GM12875 (cell line): ENCODE measurements around the gene SLC1A4.

Experiments
- H3K4me3 ChIP-seq: one replicate; pipeline ENCODE4 v1.5.1; 2011; ENCODE audit warnings: low read depth, low read length, control low read depth
- CTCF ChIP-seq: IDR thresholded peaks from 2 replicates; pipeline ENCODE4 v1.5.1; 2011; ENCODE audit warnings: low read depth, mild to moderate bottlenecking, control low read depth, inconsistent platforms, low read length, moderate library complexity, borderline replicate concordance; ENCODE audit not compliant: insufficient read depth

The SLC1A4 gene

GRCh38 chr2:65020943-65021528 is 31.8 kb downstream of the SLC1A4 start:
- no peak overlapping the region for H3K4me3 ChIP-seq
- TF ChIP-seq CTCF, result no peak

GRCh38 chr2:65021709-65022108 is 32.5 kb downstream of the SLC1A4 start:
- no peak for TF ChIP-seq CTCF
- no peak overlapping the region for H3K4me3 ChIP-seq

GRCh38 chr2:65022189-65022588 is 33.0 kb downstream of the SLC1A4 start:
- H3K4me3 ChIP-seq, result no peak overlapping the region
- no peak for TF ChIP-seq CTCF

GRCh38 chr2:65023742-65024141 is 34.5 kb downstream of the SLC1A4 start:
- no peak for TF ChIP-seq CTCF
- H3K4me3 ChIP-seq, result no peak overlapping the region

GRCh38 chr2:65024149-65024829 is 35.1 kb downstream of the SLC1A4 start:
- H3K4me3 ChIP-seq, result no peak overlapping the region
- no peak for TF ChIP-seq CTCF

DNA sequence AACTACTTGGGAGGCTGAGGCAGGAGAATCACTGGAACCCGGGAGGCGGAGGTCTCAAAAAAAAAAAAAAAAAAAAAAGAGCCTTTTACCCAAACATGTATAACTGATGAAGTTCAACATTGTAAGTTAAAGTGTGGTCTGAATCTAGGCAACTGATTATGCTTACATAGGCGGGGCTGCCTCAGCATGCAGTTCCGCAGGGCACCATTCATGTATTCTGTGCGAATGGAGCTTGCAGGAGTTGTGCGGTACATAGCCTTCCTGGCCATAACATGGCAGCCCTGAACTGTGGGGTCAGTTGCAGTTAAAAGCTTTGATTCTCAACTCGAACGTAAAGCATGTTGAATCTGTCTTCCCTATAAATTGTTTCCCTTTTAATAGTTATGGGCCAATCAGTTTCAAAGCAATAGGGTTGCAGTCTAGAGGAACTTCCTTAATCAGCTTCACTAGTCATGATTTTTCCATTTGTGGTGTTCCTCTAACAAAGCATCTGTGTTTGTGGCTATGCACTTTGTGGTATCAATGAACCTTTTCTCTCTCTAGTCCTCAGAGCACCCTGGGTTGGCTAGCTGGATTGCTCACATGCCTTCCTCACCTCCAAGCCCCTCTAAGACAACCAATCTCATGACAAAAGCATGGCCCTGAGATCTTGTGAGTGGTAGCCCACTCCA is 36.4 kb downstream of the SLC1A4 start:
- no peak for TF ChIP-seq CTCF
- no peak overlapping the region for H3K4me3 ChIP-seq

- no peak for TF ChIP-seq CTCF
- H3K4me3 ChIP-seq, result no peak overlapping the region
These were observed 37.0 kb downstream of the SLC1A4 start for GRCh38 chr2:65026154-65026553.
